Measurements from ENCODE around the gene SHKBP1. TPM values are rescaled to one million over a fixed set of nuclear protein-coding genes. Genes with fewer than 3 reads are reported as not detected.

Gene SHKBP1
- total RNA-seq, 1 donor, result 16.3 TPM

DNA sequence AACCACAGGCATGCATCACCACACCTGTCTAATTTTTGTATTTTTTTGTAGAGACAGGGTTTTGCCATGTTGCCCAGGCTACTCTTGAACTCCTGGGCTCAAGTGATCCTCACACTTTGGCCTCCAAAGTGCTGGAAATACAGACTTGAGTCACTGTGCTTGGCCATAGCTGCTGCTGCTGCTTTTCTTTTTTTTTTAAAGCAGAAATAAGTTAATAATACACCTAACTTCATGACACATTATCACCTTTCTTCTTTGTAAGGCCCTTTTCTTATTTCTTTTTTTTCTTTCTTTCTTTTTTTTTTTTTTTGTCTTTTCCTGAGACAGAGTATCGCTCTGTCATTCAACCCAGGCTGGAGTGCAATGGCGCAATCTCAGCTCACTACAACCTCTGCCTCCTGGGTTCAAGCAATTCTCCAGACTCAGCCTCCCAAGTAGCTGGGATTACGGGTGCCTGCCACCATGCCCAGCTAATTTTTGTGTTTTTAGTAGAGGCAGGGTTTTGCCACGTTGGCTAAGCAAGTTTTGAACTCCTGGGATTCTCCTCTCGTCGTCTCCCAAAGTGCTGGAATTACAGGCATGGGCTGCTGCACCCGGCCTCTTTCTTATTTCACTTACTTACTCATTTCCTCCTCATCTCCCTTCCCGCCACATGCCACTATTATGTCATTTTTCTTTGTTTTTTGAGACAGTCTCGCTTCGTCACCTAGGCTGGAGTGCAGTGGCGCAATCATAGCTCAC, 8.7 kb downstream of the SHKBP1 start:
- Histone ChIP-seq H3K27me3 (ENCODE audit: insufficient read depth, low read length) (no peaks in the 10 kb centered on the region), H3K9me3 (ENCODE audit: low read depth, low read length) (no peaks in the 10 kb centered on the region), H3K4me2 (ENCODE audit: insufficient read depth, low read length) (peak overlapping the region; percentile 3), H3K36me3 (ENCODE audit: insufficient read depth, low read length) (peaks cover 34% of the 10 kb centered on the region), H2AFZ (ENCODE audit: low read length) (no peak overlapping the region), H3K4me1 (ENCODE audit: insufficient read depth, low read length) (peaks cover 13% of the 10 kb centered on the region), H3K4me3 (ENCODE audit: insufficient read depth, low read length) (no peak overlapping the region), H3K27ac (ENCODE audit: low read depth, low read length) (peak overlapping the region; percentile 82), H3K79me2 (ENCODE audit: insufficient read depth, low read length) (no peaks in the 10 kb centered on the region), H4K20me1 (ENCODE audit: insufficient read depth, low read length) (no peaks in the 10 kb centered on the region)
- DNase-seq (ENCODE audit: insufficient read length, low spot score, missing footprints), result peak; percentile 93
- TF ChIP-seq, protein P1, sequence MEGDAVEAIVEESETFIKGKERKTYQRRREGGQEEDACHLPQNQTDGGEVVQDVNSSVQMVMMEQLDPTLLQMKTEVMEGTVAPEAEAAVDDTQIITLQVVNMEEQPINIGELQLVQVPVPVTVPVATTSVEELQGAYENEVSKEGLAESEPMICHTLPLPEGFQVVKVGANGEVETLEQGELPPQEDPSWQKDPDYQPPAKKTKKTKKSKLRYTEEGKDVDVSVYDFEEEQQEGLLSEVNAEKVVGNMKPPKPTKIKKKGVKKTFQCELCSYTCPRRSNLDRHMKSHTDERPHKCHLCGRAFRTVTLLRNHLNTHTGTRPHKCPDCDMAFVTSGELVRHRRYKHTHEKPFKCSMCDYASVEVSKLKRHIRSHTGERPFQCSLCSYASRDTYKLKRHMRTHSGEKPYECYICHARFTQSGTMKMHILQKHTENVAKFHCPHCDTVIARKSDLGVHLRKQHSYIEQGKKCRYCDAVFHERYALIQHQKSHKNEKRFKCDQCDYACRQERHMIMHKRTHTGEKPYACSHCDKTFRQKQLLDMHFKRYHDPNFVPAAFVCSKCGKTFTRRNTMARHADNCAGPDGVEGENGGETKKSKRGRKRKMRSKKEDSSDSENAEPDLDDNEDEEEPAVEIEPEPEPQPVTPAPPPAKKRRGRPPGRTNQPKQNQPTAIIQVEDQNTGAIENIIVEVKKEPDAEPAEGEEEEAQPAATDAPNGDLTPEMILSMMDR (IDR thresholded peaks at IDR 0.05; ENCODE audit: extremely low read depth, low read depth, low read length), result no peak

DNA sequence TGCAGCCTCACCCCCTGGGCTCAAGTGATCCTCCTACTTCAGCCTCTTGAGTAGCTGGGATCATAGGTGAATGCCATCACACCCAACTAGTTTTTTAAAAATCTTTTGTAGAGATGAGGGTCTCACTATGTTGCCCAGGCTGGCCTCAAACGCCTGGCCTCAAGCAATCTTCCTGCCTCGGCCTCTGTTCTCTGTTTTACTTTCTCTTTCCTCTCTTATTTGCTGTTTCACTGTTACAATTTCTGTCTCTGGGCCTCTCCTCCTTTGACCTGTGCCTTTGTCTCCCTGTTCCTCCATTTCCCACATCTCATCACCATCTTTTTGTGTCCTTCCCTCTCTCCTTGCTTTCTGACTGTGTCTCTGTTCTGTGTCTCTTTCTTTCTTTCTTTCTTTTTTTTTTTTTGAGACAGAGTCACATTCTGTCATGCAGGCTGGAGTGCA, 9.3 kb downstream of the SHKBP1 start:
- DNase-seq (ENCODE audit: insufficient read length, low spot score, missing footprints), result no peak
- H3K36me3 ChIP-seq (ENCODE audit: insufficient read depth, low read length), result peaks cover 30% of the 10 kb centered on the region
- H3K4me1 ChIP-seq (ENCODE audit: insufficient read depth, low read length), result peaks cover 13% of the 10 kb centered on the region
- TF ChIP-seq, protein P1 (IDR thresholded peaks at IDR 0.05; ENCODE audit: extremely low read depth, low read depth, low read length), result no peak
- H3K27ac ChIP-seq (ENCODE audit: low read depth, low read length), result peak overlapping the region; percentile 31
- H4K20me1 ChIP-seq (ENCODE audit: insufficient read depth, low read length), result no peaks in the 10 kb centered on the region
- H3K27me3 ChIP-seq (ENCODE audit: insufficient read depth, low read length), result no peaks in the 10 kb centered on the region
- no peak overlapping the region for H3K4me3 ChIP-seq (ENCODE audit: insufficient read depth, low read length)
- H3K79me2 ChIP-seq (ENCODE audit: insufficient read depth, low read length), result no peaks in the 10 kb centered on the region
- peak overlapping the region; percentile 3 for H3K4me2 ChIP-seq (ENCODE audit: insufficient read depth, low read length)
- no peak overlapping the region for H2AFZ ChIP-seq (ENCODE audit: low read length)
- H3K9me3 ChIP-seq (ENCODE audit: low read depth, low read length), result no peaks in the 10 kb centered on the region

DNA sequence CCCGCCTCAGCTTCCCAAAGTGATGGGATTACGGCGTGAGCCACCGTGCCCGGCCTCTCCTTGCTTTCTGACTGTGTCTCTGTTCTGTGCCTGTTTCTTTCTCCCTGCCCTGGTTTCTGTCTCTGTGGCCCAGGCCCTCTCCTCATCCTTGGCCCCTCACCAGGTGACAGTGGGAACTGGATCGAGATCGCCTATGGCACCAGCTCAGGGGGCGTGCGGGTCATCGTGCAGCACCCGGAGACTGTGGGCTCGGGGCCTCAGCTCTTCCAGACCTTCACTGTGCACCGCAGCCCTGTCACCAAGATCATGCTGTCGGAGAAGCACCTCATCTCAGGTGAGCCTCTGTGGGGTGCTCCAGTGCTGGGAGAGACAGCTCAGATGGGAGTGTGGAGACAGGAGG, 9.9 kb downstream of the SHKBP1 start:
- Histone ChIP-seq H4K20me1 (ENCODE audit: insufficient read depth, low read length) (no peaks in the 10 kb centered on the region), H3K36me3 (ENCODE audit: insufficient read depth, low read length) (peaks cover 24% of the 10 kb centered on the region), H3K9me3 (ENCODE audit: low read depth, low read length) (no peaks in the 10 kb centered on the region), H3K4me2 (ENCODE audit: insufficient read depth, low read length) (no peak overlapping the region), H2AFZ (ENCODE audit: low read length) (no peak overlapping the region), H3K4me1 (ENCODE audit: insufficient read depth, low read length) (peaks cover 13% of the 10 kb centered on the region), H3K4me3 (ENCODE audit: insufficient read depth, low read length) (no peak overlapping the region), H3K79me2 (ENCODE audit: insufficient read depth, low read length) (no peaks in the 10 kb centered on the region), H3K27me3 (ENCODE audit: insufficient read depth, low read length) (no peaks in the 10 kb centered on the region), H3K27ac (ENCODE audit: low read depth, low read length) (no peak overlapping the region)
- DNase-seq (ENCODE audit: insufficient read length, low spot score, missing footprints), result peak; percentile 44
- TF ChIP-seq, protein P1 (IDR thresholded peaks at IDR 0.05; ENCODE audit: extremely low read depth, low read depth, low read length), result no peak

DNA sequence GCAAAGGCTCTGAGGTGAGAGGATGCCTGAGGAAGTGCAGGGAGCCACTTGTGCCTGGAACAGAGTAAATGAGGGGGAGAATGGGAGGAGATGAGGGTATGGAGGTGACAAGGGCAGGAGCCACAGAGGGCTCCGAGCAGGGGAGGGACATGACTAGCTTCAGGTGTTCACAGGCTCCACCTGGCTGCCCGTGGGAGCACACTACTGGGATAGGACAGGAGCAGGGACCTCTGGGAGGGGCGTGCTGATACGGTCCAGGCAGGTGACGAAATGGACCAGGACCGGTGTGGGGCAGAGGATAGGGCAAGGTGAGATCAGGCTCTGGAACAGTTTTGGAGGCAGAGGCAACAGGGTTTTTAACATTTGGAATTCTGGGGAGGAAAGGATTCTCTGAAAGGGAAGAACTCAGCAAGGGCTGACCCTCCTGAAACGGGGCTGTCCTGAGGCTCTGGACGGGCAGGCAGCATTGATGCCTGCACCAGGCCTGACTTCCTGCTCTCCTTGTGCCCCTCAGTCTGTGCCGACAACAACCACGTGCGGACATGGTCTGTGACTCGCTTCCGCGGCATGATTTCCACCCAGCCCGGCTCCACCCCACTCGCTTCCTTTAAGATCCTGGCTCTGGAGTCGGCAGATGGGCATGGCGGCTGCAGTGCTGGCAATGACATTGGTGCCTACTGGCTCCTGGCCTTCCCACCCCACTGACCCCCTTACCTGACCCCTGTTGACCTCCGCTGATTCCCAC, 11.6 kb downstream of the SHKBP1 start:
- Histone ChIP-seq H3K4me3 (ENCODE audit: insufficient read depth, low read length) (no peak overlapping the region), H3K9me3 (ENCODE audit: low read depth, low read length) (no peaks in the 10 kb centered on the region), H4K20me1 (ENCODE audit: insufficient read depth, low read length) (no peaks in the 10 kb centered on the region), H3K4me1 (ENCODE audit: insufficient read depth, low read length) (peaks cover 13% of the 10 kb centered on the region), H3K79me2 (ENCODE audit: insufficient read depth, low read length) (no peaks in the 10 kb centered on the region), H3K36me3 (ENCODE audit: insufficient read depth, low read length) (peaks cover 14% of the 10 kb centered on the region), H2AFZ (ENCODE audit: low read length) (no peak overlapping the region), H3K27ac (ENCODE audit: low read depth, low read length) (peak overlapping the region; percentile 5), H3K27me3 (ENCODE audit: insufficient read depth, low read length) (no peaks in the 10 kb centered on the region), H3K4me2 (ENCODE audit: insufficient read depth, low read length) (no peak overlapping the region)
- peak; percentile 96 for DNase-seq (ENCODE audit: insufficient read length, low spot score, missing footprints)
- TF ChIP-seq, protein P1 (IDR thresholded peaks at IDR 0.05; ENCODE audit: extremely low read depth, low read depth, low read length), result no peak
